Measurements from ENCODE around the gene ACSL1. TPM values are rescaled to one million over a fixed set of nuclear protein-coding genes. Genes with fewer than 3 reads are reported as not detected.
A peak's percentile ranks its signal among the peaks of the same experiment; 100 is the strongest.

ACSL1 gene
- total RNA-seq, 1 donor from 2014 or later: 18.0 TPM

DNA sequence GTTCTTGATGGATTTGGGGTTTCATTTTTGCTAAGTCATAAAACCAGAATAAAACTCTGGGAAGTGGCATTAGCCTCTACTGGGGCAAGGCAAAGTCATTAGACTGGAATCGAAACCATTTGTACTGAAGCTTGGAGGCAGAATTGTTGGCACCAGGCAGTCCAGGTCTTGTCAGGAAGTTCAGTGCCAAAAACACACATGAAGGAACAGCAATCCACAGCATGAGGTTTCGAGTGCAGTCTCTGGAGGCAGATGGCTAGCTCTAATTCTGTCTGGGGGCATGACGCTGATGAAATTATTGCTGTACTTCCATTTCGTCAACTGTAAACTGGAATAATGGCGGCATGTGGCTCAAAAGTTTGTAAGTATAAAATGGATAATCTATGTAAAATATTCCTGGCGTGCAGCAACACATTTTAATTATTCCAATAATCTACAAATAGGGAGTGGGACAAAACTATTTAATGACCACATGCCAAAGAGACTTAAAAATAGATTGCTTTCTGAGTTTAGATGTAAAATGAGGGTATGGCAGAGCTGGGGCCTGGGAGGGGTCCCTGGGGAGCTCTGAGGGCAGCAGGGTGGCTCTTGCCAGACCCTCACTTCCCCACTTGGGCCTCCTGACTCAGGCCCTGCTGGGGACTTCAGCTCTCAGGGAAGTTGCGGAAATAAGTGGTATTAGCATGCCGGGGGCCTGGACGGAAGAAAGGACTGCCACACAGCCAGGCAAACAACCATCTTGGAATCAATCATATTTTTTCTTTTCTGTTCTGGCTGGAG is 73.1 kb downstream of the ACSL1 start:
- TF ChIP-seq, protein P1, sequence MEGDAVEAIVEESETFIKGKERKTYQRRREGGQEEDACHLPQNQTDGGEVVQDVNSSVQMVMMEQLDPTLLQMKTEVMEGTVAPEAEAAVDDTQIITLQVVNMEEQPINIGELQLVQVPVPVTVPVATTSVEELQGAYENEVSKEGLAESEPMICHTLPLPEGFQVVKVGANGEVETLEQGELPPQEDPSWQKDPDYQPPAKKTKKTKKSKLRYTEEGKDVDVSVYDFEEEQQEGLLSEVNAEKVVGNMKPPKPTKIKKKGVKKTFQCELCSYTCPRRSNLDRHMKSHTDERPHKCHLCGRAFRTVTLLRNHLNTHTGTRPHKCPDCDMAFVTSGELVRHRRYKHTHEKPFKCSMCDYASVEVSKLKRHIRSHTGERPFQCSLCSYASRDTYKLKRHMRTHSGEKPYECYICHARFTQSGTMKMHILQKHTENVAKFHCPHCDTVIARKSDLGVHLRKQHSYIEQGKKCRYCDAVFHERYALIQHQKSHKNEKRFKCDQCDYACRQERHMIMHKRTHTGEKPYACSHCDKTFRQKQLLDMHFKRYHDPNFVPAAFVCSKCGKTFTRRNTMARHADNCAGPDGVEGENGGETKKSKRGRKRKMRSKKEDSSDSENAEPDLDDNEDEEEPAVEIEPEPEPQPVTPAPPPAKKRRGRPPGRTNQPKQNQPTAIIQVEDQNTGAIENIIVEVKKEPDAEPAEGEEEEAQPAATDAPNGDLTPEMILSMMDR (IDR thresholded peaks at IDR 0.05; ENCODE audit: unreplicated experiment): no peak
- Mint-ChIP-seq H3K9me3 (no peaks in the 10 kb centered on the region), H3K4me1 (peaks cover 31% of the 10 kb centered on the region), H3K27ac (no peak overlapping the region), H3K4me3 (no peak overlapping the region), H3K27me3 (ENCODE audit: low read depth) (no peaks in the 10 kb centered on the region), H3K36me3 (peaks cover 10% of the 10 kb centered on the region)
- DNase-seq (ENCODE audit: low spot score in 2 of 2, unreplicated experiment in 2 of 2): no peak

DNA sequence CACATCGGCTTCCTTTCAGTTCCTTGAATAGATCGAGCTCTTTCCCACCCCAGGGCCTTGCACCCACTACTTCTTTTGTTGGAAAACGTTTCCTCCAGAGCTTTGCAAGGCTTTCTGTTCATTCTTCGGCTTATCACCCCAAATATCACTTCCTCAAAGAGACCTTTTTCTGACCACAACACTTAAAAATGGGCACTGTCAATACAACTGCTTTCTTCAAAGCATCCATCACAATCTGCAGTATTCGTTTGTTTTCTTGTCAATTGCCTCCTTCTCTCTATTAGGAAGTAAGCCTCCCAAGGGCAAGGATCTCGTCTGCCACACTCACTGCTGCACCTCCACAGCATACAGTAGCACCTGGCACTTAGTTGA is 74.2 kb downstream of the ACSL1 start:
- H3K9me3 Mint-ChIP-seq: no peaks in the 10 kb centered on the region
- TF ChIP-seq, protein P1 (IDR thresholded peaks at IDR 0.05; ENCODE audit: unreplicated experiment): no peak
- no peak for DNase-seq (ENCODE audit: low spot score in 2 of 2, unreplicated experiment in 2 of 2)
- H3K4me1 Mint-ChIP-seq: peaks cover 41% of the 10 kb centered on the region
- no peaks in the 10 kb centered on the region for H3K27me3 Mint-ChIP-seq (ENCODE audit: low read depth)
- H3K4me3 Mint-ChIP-seq: no peak overlapping the region
- peaks cover 10% of the 10 kb centered on the region for H3K36me3 Mint-ChIP-seq
- no peak overlapping the region for H3K27ac Mint-ChIP-seq

DNA sequence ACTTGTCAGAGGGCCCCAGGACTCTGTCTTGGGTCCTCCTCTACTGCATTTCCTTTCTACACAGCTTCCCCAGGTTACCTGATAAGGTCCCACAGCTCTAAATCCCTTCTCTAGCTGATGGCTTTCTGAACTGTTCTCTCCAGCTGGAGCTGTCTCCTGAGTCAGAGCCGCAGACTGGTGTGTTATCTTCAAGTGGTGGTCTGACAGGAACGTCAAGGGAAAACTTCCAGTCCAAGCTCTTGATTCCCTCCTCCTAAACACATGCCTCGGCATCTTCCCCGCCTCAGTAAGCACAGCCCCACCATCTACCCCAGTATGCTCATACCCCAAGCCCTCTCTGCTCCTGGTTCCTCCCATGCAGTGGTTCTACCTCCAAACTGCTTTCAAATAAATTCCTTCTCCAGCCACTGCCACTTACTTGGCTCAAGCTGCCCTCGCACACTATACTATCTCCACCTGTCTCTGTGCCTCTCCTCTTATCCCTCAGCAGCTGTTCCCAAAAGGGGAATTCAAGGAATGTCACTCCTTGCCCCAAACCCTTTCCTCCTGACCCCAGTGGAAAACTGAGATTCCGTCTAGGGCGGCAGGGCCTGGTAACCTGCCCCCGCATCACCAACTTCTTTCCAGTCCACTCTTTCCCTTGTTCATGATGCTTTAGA is 74.7 kb downstream of the ACSL1 start:
- no peak overlapping the region for H3K27ac Mint-ChIP-seq
- no peak for DNase-seq (ENCODE audit: low spot score in 2 of 2, unreplicated experiment in 2 of 2)
- peaks cover 46% of the 10 kb centered on the region for H3K4me1 Mint-ChIP-seq
- H3K4me3 Mint-ChIP-seq: no peak overlapping the region
- H3K27me3 Mint-ChIP-seq (ENCODE audit: low read depth): no peaks in the 10 kb centered on the region
- H3K36me3 Mint-ChIP-seq: peaks cover 10% of the 10 kb centered on the region
- H3K9me3 Mint-ChIP-seq: no peaks in the 10 kb centered on the region
- TF ChIP-seq, protein P1 (IDR thresholded peaks at IDR 0.05; ENCODE audit: unreplicated experiment): no peak

DNA sequence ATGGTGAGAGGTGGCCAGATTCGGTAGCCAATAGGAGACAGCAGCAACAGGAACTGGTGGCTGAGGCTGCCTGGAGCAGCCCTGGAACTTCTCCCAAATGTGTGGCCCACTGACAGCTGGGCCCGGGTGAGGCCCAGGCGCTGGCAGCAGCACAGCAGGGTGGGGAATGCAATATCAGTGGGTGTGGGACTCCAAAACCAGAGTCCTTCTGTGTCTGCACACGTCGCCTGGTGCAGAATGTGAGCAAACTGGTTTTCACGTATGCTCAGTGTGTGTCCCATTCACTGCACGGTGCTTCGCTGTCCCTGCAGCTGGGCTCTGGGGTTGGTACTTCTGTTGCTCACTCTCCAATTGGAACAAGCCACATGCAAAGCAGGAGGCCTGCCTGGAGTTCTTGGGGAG is 77.5 kb downstream of the ACSL1 start:
- no peaks in the 10 kb centered on the region for H3K36me3 Mint-ChIP-seq
- no peak overlapping the region for H3K4me3 Mint-ChIP-seq
- TF ChIP-seq, protein P1 (IDR thresholded peaks at IDR 0.05; ENCODE audit: unreplicated experiment): no peak
- DNase-seq (ENCODE audit: low spot score in 2 of 2, unreplicated experiment in 2 of 2): peak; percentile 28 to 45
- H3K27me3 Mint-ChIP-seq (ENCODE audit: low read depth): no peaks in the 10 kb centered on the region
- H3K9me3 Mint-ChIP-seq: no peaks in the 10 kb centered on the region
- peak overlapping the region; percentile 98 for H3K27ac Mint-ChIP-seq
- H3K4me1 Mint-ChIP-seq: peaks cover 46% of the 10 kb centered on the region

DNA sequence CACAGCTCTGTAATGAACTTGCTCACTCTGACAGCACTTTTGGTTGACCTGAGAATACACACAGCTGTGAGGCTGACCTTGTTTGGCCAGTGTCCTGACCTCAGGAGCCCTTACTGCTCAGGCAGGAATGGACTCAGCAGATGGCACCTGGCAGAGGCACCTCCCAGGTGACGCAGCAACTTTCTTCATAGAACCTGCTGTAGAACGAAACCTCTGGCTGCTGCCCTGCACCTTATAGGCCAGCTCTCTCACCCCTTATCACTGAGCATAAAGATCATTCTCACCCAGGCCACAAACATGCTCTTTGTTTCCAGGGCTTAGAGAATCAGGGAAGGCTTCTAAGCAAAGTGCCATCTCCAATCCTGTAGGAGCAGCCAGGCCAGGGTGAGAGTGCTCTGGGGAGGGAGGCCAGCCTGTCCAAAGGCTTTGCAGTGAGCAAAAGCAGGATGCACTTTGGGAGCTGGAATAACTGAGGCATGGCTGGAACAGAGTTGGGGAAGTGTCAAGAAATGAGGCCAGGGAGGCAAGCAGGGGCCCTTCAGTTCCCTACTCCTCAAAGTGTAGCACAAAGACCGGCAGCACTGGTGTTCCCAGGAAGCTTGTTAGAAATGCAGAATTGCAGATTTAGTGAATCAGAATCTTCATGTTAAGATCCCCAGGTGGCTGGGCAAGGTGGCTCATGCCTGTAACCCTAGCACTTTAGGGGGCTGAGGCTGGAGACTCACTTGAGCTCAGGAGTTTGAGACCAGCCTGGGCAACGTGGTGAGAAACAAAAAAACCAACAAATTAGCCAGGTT is 78.5 kb downstream of the ACSL1 start:
- H3K27me3 Mint-ChIP-seq (ENCODE audit: low read depth): no peaks in the 10 kb centered on the region
- H3K9me3 Mint-ChIP-seq: no peaks in the 10 kb centered on the region
- H3K36me3 Mint-ChIP-seq: no peaks in the 10 kb centered on the region
- H3K27ac Mint-ChIP-seq: peak overlapping the region; percentile 98
- TF ChIP-seq, protein P1 (IDR thresholded peaks at IDR 0.05; ENCODE audit: unreplicated experiment): no peak
- DNase-seq (ENCODE audit: low spot score in 2 of 2, unreplicated experiment in 2 of 2): no peak
- peaks cover 46% of the 10 kb centered on the region for H3K4me1 Mint-ChIP-seq
- no peak overlapping the region for H3K4me3 Mint-ChIP-seq

Data from mesothelial cell of epicardium (in vitro differentiated cells).